PC-9 (cell line): Measurements from ENCODE around the gene LYPD6B.

Experiments
- EZH2 ChIP-seq: fragments of 200-600 bp; sonication (generic); IDR thresholded peaks from 2 replicates; pipeline ENCODE4 v1.8.0; 2017; ENCODE audit warnings: antibody characterized with exemption, low read depth
- TF ChIP-seq, protein P1 (sequence below): fragments of 200-600 bp; sonication (generic); conservative IDR thresholded peaks from 2 replicates; pipeline ENCODE4 v1.6.1; 2017; ENCODE audit warnings: mixed run types, antibody characterized with exemption, mild to moderate bottlenecking, moderate library complexity

DNA sequence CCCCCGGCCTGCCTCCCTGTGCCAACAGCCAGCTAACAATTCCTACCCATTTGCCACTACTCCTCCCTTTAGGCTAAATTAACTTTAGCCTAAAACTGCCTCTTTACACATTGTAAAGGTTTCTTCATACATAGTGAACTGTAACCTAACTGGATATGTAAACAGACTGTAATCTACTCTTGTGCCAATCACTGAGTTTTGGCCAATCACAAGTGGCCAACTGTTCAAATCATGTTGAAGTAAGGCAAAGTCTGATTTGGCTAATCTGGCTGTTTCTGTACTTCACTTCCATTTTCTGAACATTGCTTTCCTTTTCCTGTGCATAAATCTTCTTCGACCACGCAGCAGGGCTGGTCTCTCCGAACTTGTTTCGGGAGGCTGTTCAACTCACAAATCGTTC, 188.3 kb downstream of the LYPD6B start:
- TF ChIP-seq, protein P1, sequence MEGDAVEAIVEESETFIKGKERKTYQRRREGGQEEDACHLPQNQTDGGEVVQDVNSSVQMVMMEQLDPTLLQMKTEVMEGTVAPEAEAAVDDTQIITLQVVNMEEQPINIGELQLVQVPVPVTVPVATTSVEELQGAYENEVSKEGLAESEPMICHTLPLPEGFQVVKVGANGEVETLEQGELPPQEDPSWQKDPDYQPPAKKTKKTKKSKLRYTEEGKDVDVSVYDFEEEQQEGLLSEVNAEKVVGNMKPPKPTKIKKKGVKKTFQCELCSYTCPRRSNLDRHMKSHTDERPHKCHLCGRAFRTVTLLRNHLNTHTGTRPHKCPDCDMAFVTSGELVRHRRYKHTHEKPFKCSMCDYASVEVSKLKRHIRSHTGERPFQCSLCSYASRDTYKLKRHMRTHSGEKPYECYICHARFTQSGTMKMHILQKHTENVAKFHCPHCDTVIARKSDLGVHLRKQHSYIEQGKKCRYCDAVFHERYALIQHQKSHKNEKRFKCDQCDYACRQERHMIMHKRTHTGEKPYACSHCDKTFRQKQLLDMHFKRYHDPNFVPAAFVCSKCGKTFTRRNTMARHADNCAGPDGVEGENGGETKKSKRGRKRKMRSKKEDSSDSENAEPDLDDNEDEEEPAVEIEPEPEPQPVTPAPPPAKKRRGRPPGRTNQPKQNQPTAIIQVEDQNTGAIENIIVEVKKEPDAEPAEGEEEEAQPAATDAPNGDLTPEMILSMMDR: no peak
- TF ChIP-seq EZH2: no peak
